SK-MEL-5 (cell line): Measurements from ENCODE around the gene SEMA5A. TPM values are rescaled to one million over a fixed set of nuclear protein-coding genes. Genes with fewer than 3 reads are reported as not detected.

Experiments
- DNase-seq: peaks from one replicate; pipeline ENCODE4 v3.0.0-alpha.2; 2016; ENCODE audit warnings: low read depth, low spot score
- in situ Hi-C: cut with HindIII; loops from 2 replicates; pipeline ENCODE4 v1.10.0; 2016; ENCODE audit warnings: low sequenced_read_pairs, high pct_unique_total_duplicates, low pct_unique_long_range_greater_than_20kb
- total RNA-seq: library from RNA; depleted of rRNA; stranded (reverse); fragments of >200 nt; shearing (Covaris generic); gene quantifications from 2 replicates; pipeline ENCODE4 v1.2.3, GENCODE V29; 2014

Gene SEMA5A
- total RNA-seq, 1 experiment from 2014 or later: 38.1 TPM

DNA sequence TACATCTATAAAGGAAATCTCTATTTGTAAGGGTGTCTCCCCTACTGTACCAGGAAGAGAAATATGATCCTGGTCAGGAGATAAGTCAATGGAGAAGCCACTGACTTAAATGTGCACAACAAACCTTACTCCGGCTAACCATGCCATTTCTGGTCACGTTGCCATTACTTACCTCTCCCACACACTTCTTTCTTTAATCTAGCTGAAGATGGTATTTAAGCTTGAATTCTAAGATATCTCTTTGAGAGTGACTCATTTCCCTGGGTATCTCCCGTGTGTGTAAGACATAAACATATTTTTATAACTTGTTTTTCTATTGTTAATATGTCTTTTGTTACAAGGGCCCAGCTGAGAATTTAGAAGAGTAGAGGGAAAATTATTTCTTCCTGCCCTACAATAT, 296.6 kb downstream of the SEMA5A start:
- no peak for DNase-seq
- in situ Hi-C loops: no loop called here

DNA sequence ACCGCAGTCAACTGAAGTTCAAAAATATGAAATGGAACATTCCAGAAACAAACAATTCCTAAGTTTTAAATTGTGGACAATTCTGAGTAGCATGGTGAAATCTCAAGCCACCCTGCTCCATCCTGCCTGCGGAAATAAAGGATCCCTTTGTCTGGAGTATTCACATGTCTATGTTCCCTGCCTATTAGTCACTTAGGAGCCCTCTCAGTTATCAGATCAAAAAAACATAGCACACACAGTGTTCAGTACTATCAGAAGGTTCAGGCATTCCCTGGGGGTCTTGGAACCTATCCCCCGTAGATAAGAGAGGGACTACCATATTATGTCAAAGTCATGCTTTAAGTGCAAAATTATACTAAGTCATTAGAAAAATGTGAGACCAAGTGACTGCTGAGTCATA, 300.8 kb downstream of the SEMA5A start:
- DNase-seq: peak; percentile 99
- in situ Hi-C loops: no loop called here

DNA sequence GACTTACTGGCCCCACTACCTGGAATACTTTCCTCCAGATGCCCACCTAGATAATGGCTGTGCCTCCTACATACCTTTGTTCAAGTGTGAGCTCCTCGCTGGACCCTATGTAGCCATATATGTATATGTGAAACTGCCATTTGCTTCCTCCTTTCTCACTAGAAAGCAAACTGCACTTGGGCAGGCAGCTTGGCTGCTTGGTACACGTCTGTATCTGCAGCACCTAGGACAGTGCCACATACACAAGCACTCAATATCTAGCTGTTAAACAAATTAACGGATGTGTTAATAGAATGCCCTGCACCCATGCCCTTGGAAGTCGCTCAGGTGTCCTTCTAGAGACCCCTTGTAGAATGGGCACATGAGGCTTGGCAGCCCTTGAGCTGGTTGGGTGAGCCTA, 301.5 kb downstream of the SEMA5A start:
- in situ Hi-C loops: no loop called here
- DNase-seq: no peak

DNA sequence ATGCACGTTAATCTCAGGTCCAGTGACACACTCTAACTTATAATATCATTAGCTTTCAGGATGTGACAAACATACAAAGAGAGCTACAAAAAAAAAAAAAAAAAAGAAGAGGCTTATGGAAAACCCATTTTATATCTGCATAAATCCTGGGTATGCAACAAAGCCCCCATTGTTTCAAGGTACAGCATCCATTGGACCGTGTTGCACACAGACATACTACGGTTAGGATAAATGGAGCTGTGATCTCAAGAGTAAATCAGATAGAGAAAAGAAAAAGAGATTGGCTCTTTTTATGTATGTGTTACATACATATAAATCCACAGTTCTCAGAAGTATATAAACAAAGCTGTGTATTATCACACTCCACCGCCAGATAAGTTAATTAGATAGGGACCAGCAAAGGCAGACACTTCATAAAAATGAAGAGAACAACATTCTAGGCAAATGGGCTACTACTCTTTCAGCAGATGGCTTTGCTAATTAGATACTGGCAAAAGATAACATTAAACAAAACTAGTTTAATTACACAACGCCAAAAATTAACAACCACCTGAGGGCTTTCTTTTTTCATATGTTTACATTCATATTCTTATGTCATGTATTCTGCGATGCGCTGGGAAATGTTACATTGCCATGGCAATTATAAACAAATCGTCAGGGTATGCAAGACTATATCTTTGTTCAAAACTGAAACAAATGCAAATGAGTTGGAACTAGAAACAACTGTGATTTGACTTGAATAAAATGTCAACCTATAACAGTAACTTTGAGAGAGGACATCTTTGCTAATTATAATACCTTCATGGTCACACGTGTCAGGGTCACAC, 304.2 kb downstream of the SEMA5A start:
- in situ Hi-C loops: no loop called here
- DNase-seq: peak; percentile 77

DNA sequence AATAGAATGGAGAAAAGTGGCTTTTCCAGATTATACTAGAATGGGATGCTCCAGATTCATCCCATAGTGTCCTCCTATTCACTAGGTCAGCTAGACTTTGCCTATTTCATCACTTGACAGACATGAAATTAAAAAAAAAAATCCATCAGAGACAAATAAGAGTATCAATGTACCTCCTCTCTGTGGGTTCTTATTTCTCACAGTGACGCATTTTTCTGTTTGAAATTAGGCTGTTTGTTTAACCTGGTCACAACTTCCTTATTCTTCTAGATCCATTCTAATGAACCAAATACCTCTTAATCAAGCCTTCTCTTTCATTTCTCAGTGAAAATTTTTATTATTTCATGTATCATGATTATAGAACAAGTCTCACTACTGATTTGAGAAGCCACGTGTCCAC, 305.4 kb downstream of the SEMA5A start:
- in situ Hi-C loops: no loop called here
- DNase-seq: no peak

DNA sequence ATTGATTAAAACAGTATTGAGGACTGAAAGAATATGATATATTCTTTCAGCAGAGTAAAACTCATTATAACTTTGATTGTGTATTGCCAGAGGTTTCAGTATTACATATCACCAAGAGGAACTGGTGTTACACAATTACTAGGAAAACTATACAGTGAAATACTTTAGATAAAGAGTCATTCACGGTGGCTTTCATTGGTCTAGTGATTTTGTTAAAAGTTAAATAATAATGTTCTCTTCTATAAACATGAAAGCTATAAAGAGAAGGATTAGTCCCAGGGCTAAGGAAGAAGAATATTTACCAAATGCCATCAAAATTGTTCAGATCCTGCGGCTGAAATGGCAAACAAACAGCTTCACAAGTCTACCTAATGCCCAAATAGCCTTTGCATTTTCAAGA, 306.2 kb downstream of the SEMA5A start:
- in situ Hi-C loops: no loop called here
- peak; percentile 41 for DNase-seq

DNA sequence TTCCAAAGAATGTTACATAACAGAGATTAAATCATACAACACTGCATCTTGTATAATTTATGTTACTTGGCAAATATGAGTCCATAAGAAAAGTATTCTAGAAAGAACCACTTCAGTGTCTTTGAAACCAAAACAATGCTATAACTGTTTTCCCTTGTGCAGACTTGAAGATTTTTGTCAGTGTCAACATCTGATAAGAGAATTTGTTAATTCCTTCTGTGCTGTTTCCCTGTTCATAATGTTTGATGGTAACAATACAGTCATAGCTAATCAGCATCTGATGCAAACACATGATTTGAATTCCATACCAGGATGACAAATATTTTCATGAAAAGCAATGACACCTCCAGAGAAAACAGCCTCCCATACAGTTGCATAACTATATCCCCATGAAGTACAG, 306.8 kb downstream of the SEMA5A start:
- in situ Hi-C loops: no loop called here
- DNase-seq: peak; percentile 67

DNA sequence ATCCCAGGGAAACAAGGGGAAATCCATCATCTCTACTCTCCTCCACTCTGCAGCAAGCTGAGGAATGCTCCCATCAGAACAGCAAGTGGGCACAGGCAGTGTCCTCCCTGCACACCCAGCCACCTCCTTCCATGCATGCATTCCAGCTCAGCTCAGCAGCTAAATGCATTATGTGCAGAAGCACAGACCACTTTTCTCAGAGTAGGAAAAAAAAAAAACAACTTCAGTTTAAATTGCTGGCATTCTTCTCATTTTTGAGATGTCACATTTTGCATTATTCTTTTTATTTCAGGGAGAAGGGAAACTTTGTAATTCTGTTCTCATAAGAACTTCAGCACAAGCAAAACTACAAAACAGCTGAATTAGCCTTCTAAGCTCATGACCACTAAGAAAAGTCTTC, 312.2 kb downstream of the SEMA5A start:
- in situ Hi-C loops: no loop called here
- DNase-seq: peak; percentile 42

DNA sequence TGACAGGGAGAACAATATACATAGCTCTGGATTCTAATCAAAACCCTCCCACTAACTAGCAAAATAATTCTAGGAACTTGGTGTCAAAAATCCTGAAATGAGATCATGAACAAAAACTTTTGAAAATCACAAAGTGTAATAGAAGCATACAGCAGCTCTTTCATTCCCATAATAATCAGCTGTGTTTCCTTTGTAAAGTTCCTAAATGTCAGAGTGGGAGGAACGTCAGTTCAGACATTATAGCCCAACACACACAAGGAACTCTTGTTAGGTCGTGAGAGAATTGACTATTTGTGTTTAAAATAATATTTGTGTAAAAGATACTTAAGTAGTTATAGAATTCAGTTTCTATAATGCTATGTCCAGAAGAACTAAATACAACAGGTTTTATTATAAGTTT, 312.8 kb downstream of the SEMA5A start:
- in situ Hi-C loops: no loop called here
- peak; percentile 89 for DNase-seq

DNA sequence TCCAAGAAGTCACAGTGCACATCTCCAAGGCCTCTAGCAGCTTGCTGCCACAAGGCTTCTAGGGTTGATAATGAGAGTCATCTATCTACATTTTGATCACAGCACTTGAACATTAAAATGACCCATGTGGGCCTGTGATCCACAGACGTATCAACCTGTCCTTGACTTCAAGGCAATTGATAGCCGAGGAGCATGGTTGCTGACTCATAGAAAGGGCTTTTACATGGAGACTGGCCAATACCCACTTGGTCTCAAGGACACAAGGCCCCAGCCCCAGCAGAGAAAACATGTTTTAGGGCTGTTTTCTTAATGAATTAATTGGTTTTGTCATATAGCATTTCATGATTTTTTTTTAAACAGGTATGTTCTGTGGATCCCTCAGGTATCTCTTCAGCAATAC, 314.0 kb downstream of the SEMA5A start:
- no peak for DNase-seq
- in situ Hi-C loops: no loop called here

DNA sequence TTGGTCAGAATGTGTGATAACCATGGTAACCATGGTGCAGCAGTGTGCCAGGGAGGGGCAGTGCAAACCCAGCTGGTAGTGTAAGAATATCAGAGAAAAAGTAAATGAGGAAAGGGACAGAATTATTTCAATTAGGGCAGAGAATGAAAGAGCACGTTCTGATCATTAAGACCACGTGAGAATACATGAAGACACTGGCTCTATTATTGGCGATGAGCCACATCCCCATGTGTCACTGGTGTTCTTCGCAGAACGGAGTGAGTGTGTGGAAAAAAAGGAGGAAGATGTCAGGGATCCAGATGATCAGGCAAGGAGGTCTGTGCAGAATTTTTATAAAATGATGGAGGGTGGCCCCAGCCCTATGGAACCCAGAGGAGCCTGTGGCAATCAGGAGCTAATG, 315.5 kb downstream of the SEMA5A start:
- in situ Hi-C loops: no loop called here
- DNase-seq: no peak

DNA sequence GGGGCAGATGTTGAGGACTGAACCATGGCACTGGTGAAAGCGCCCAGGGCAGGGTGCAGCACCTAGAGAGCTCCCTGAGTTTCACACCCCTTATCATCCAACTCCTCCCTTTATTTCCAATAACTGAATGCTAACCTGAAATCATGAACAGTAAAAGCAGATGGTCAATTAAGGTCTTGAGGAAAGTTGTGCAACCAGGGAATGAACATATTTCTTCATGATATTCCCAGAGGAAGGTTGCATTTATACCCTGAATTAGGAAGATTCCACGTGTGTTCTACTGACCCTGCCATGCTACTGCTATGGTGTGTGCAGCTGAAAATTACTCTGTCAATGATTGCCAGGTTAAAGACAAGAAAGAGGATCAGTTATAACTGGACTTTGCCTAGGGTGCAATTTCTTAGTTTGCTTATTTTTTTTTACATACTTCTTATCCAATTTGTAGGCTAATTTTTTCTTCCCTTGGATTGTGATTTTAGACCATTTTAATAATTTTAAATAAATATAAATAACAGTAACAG, 319.8 kb downstream of the SEMA5A start:
- no peak for DNase-seq
- in situ Hi-C loops: no loop called here

DNA sequence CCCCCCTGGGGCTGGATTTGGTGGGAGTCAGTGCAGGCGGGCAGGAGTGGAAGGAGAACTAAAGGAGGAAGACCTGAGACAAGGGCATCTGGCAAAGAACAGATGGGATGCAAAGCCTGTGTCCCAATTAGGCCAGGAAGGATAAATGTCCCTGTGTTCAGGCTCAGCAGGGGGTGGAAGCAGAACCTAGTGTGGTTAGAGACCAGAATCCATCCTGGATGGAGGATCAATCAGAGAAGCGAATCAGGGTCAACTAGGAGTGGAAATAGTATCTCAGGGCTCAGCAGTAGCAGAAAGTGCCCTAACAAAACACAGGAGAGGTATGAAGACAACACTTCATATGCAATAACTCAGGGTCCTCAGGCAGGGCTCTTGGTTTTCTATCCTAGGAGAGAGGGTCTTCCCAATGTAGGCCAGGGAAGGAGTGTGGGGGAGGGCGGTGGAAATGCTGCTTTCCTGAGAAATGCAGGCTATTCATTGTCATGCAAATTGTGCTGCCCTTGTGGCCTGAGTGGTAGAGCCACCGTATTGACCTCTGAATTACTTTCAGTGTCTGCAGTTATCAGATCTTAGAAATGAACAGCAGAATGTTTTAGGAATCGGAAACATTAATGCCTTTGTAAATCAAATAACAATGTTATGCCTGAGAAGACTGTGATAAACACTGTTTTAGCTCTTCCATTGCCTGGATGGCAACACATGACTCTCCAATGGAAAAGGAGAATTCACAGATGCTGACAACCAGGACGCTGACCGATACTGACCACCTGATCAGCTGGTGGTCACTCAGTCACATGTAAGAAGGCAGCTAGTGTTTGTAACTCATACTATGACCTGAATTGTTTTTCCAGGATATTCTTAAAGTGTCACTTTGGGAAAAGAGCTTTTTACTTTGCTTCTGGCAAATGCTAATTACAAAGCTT, 323.6 kb downstream of the SEMA5A start:
- in situ Hi-C loops: no loop called here
- DNase-seq: peak; percentile 32

DNA sequence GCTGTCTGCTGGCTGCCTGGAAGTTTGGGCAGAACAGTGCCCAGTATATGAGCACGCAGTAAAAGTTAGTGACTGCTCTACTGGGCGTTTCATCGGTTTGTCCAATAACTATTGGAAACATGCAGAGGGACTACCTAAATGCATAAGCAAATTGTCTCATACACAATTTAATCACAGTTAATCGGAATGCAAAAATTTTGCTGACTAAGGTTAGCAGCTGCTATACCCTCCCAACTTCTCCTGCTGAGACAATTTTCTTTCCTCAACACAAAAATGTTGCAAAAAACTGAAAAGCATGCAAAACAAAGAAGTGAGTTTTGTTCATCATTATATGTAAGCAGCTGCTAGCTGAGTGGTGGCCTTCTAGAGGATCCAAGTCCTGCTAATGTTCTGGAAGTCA, 327.5 kb downstream of the SEMA5A start:
- in situ Hi-C loops: no loop called here
- DNase-seq: no peak

DNA sequence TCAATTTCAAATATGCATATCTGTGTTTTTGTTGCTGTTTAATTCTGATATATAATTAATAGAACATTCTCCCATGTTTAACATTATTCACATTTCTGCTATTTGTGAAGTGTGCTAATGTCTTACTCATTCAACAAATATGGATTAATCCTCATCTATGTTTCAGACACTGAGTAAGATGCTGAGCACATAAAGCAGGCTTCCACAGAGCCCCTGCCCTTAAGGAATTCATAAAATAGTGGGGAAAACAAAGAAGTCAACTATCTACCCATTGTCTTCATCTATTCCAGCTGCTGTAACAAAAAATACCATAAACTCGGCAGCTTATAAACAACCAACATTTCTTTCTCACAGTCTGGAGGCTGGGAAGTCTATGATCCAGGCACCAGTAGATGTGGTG, 333.3 kb downstream of the SEMA5A start:
- in situ Hi-C loops: no loop called here
- no peak for DNase-seq

DNA sequence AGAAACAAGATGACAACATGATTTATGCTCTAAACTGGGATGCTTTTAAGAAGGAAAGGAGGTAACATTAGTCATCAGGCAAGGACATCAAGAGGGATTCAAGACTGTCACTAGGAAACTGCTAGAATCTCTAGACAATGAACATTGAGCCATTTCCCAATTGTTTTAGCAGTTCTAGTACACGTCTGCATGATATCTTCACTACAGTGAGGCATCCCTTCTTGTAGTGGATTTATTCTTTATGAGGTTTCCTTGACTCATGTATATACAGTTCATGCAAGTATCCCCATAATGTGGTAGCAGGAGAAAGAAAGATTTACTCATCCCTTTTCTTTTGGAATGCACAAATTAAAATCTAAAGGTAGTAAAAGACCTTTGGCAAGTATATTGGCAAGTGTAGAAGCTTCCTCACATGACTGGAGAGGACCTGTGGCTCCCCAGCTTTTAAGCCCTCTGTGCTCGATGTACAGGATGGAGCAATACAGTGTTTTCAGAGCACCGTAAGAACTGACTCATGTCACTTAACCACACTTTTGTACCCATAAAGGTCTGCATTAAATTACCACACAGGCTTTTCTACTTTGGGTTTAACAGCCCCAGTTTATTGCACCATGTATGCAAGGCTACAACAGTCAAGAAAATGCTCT, 335.9 kb downstream of the SEMA5A start:
- in situ Hi-C loops: no loop called here
- DNase-seq: no peak

DNA sequence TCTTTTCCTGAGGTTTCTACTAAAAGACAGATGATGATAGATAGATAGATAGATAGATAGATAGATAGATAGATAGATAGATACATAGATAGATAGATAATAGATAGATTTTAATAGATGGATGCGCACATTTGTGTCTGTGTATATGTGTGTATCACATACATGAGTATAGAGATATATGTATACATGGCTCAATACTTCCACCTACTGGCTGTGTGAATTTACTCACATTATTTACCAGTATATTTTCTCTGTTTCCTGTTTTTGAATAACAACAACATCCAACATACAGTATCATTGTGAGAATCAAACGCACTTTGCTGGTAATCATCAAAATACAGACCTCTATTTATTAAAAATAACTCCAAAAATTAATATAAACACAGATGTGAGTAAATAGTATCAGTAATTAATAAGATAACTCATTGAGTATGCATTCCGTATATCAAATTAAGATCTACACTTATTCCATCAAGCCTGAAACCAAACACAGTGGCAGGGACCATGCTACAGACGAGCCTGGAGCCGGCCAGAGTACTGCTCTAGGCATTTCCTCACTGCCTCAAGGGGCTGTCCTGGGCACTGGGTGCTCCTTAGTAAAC, 338.0 kb downstream of the SEMA5A start:
- in situ Hi-C loops: no loop called here
- peak; percentile 89 for DNase-seq

DNA sequence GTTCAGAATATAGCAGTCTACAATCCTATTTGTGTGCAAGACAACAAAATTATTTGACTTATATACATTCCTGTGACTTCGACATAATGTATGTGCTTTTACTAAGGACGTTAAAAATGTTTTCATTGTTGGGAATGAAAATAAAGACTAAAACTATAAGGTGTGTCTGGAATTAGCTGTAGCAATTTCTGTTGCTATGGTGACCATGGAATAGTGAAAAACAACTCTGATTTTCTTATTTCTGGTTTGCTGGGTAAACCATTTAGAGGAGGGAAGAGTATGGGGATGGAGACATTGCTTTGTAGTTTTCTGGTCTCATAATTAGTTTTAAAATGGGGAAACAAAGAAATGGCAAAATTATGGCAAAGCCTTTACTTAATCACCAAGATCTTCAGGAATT, 343.2 kb downstream of the SEMA5A start:
- in situ Hi-C loops: no loop called here
- no peak for DNase-seq
